Panc1 (cell line): ENCODE data around the gene NADK2. TPM values are rescaled to one million over a fixed set of nuclear protein-coding genes. Genes with fewer than 3 reads are reported as not detected.

Source experiments
- ATAC-seq: fragments of 200-7000 bp; cut with Tn5 transposase; 2 replicates; pipeline ENCODE4 v1.9.1; 2020; ENCODE audit warnings: mild to moderate bottlenecking, moderate library complexity
- BruUV-seq: library from RNA; stranded (reverse); fragments of 400-500 nt; replicated peaks from 2 replicates; lab custom pipeline; 2021; lab: Mats Ljungman, UMichigan
- CTCF ChIA-PET: fragments of 300-600 bp; sonication (Branson Sonifier 250); formaldehyde crosslinking; loops from one replicate; lab custom pipeline; 2022; ENCODE audit warnings: antibody characterized with exemption; lab: Charles Lee
- POLR2A ChIA-PET: fragments of 300-600 bp; sonication (Branson Sonifier 250); formaldehyde crosslinking; loops from one replicate; lab custom pipeline; 2022; ENCODE audit warnings: antibody characterized with exemption; lab: Charles Lee
- DNase-seq: peaks from one replicate; pipeline ENCODE4 v3.0.0-alpha.2; 2010; ENCODE audit warnings: low read depth, low spot score
- H3K27ac ChIP-seq: 2 replicates; pipeline ENCODE4 v1.5.1; 2011; ENCODE audit warnings: mild to moderate bottlenecking, low read length, inconsistent platforms
- H3K27me3 ChIP-seq: fragments of 200-500 bp; sonication (Bioruptor generic); 2 replicates; pipeline ENCODE4 v1.6.0; 2014; ENCODE audit warnings: low read length, inconsistent platforms; ENCODE audit not compliant: control insufficient read depth, insufficient read depth
- H3K36me3 ChIP-seq: fragments of 200-500 bp; sonication (Bioruptor generic); 2 replicates; pipeline ENCODE4 v1.5.1; 2014; ENCODE audit warnings: inconsistent platforms, mild to moderate bottlenecking, low read length, moderate library complexity; ENCODE audit not compliant: control insufficient read depth, insufficient read depth
- H3K4me1 ChIP-seq: 2 replicates; pipeline ENCODE4 v1.5.1; 2011; ENCODE audit warnings: inconsistent platforms, mild to moderate bottlenecking, low read length, moderate library complexity; ENCODE audit not compliant: control insufficient read depth, insufficient read depth
- H3K4me3 ChIP-seq, 2 experiments: 2 replicates each; pipeline ENCODE4 v1.5.1; 2011 to 2012; ENCODE audit warnings: low read depth in 2 of 2, low read length in 2 of 2, mild to moderate bottlenecking in 2 of 2, inconsistent platforms in 1 of 2, moderate library complexity in 1 of 2
- H3K9me3 ChIP-seq: fragments of 200-500 bp; sonication (Bioruptor generic); 2 replicates; pipeline ENCODE4 v1.5.1; 2014; ENCODE audit warnings: low read depth, mild to moderate bottlenecking, inconsistent platforms, low read length, moderate library complexity; ENCODE audit not compliant: control insufficient read depth, insufficient read depth
- POLR2AphosphoS5 ChIP-seq: IDR thresholded peaks from 2 replicates; pipeline ENCODE4 v1.6.1; 2012; ENCODE audit warnings: mild to moderate bottlenecking, low read depth, low read length, moderate library complexity
- SIN3A ChIP-seq: IDR thresholded peaks from 2 replicates; pipeline ENCODE4 v1.6.1; 2012; ENCODE audit warnings: low read depth, mild to moderate bottlenecking, low read length, moderate library complexity, borderline replicate concordance; ENCODE audit not compliant: insufficient read depth
- TCF7L2 ChIP-seq: IDR thresholded peaks from 2 replicates; pipeline ENCODE4 v1.6.1; 2011; ENCODE audit warnings: mild to moderate bottlenecking, low read depth, low read length, inconsistent platforms
- in situ Hi-C: cut with HindIII; loops from 2 replicates; pipeline ENCODE4 v1.10.0; 2016; ENCODE audit warnings: low sequenced_read_pairs, low pct_unique_long_range_greater_than_20kb
- intact Hi-C: fragments of 100-400 bp; cut with micrococcal nuclease; formaldehyde crosslinking; loops from one replicate; pipeline ENCODE4 v1.10.0; 2022; ENCODE audit not compliant: unreplicated experiment
- total RNA-seq: library from RNA; stranded (reverse); gene quantifications from one replicate; pipeline ENCODE4 v1.2.1, GENCODE V29; 2021; ENCODE audit not compliant: unreplicated experiment
- TF ChIP-seq, protein P1 (sequence below): fragments of 450-650 bp; IDR thresholded peaks from 2 replicates; pipeline ENCODE4 v1.5.1; 2017; ENCODE audit warnings: mild to moderate bottlenecking
- TF ChIP-seq, protein P2 (sequence below), 2 experiments: IDR thresholded peaks; 2 replicates each; pipeline ENCODE4 v1.6.1; 2011 to 2012; ENCODE audit warnings: low read depth in 2 of 2, control low read depth in 1 of 2, low read length in 1 of 2, mild to moderate bottlenecking in 1 of 2, moderate library complexity in 1 of 2; ENCODE audit not compliant: insufficient read depth in 1 of 2

The NADK2 gene
- total RNA-seq, 1 experiment from 2014 or later: 22.5 TPM

DNA sequence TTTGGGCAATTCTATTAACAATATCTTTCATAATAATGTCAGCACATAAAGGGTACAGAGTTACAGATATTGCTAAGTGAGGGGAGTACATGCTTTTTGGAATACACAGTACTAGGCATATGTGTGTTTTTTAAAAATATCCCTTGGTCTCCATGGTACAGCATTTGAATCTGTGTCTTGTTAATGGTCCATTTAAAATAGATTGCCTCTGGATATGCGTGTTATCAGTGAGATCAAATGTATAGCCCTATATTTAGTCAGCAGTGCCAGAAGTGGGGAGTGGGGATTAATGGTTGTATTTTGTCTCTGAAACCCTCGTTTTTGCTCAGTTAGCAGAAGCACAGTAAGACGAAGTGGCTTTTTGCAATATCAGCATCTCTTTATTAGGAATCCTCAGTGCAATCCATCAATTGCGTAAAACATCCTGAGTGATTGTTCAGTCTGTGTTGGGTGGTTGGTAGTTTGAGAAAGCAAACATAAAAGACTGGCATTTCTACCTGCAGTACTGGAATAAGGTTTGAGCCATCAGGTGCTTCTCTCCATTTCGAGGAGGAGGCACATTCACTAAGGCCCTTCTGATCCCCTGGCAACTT, 70.8 kb downstream of the NADK2 start:
- in situ Hi-C loops: no loop called here
- POLR2A ChIA-PET: no interaction called here
- H3K36me3 ChIP-seq: peaks cover 19% of the 10 kb centered on the region

DNA sequence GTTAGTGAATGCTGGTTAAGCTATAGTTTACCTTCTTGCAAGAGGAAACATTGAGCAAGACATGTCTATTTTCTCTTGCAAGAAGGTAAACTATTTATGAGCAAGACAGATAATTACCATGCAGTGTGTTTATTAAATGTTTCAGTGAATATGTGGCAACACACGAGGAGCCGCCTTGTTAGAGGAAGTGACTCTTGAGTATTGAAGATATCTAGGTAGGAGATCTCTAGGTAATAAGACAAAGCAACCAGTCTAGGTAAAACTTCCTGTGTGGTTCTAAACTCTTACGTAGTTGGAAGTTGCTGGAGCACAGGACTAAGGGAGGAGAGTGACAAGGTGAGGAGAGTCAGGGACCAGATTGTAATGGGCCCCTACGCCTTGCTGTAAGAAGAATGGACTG, 73.0 kb downstream of the NADK2 start:
- peaks cover 16% of the 10 kb centered on the region for H3K36me3 ChIP-seq
- H3K4me3 ChIP-seq: no peak overlapping the region
- ATAC-seq (no peak), DNase-seq (no peak)
- H3K9me3 ChIP-seq: no peaks in the 10 kb centered on the region
- ChIA-PET POLR2A (no interaction called here), CTCF (no interaction called here)
- no peak for TF ChIP-seq SIN3A
- TF ChIP-seq, protein P1, sequence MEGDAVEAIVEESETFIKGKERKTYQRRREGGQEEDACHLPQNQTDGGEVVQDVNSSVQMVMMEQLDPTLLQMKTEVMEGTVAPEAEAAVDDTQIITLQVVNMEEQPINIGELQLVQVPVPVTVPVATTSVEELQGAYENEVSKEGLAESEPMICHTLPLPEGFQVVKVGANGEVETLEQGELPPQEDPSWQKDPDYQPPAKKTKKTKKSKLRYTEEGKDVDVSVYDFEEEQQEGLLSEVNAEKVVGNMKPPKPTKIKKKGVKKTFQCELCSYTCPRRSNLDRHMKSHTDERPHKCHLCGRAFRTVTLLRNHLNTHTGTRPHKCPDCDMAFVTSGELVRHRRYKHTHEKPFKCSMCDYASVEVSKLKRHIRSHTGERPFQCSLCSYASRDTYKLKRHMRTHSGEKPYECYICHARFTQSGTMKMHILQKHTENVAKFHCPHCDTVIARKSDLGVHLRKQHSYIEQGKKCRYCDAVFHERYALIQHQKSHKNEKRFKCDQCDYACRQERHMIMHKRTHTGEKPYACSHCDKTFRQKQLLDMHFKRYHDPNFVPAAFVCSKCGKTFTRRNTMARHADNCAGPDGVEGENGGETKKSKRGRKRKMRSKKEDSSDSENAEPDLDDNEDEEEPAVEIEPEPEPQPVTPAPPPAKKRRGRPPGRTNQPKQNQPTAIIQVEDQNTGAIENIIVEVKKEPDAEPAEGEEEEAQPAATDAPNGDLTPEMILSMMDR: no peak
- in situ Hi-C loops: no loop called here
- no peaks in the 10 kb centered on the region for H3K27me3 ChIP-seq
- BruUV-seq: no TSS peak
- no peak overlapping the region for H3K27ac ChIP-seq
- H3K4me1 ChIP-seq: no peaks in the 10 kb centered on the region
- intact Hi-C loops: no loop called here

More for the DNA sequence above, 70.8 kb downstream of the NADK2 start:
- TF ChIP-seq SIN3A (no peak), POLR2AphosphoS5 (no peak), TCF7L2 (no peak)
- TF ChIP-seq, protein P1: no peak
- Histone ChIP-seq H3K27me3 (no peaks in the 10 kb centered on the region), H3K4me3 (no peak overlapping the region), H3K4me1 (no peaks in the 10 kb centered on the region), H3K9me3 (no peaks in the 10 kb centered on the region), H3K27ac (no peak overlapping the region)
- DNase-seq: no peak
- intact Hi-C loops: loop anchor here (10.0 kb wide), 1 partner anchor 134 kb away; the partner anchor contains the start of gene RANBP3L
- ATAC-seq: no peak
- CTCF ChIA-PET: no interaction called here
- no TSS peak for BruUV-seq

DNA sequence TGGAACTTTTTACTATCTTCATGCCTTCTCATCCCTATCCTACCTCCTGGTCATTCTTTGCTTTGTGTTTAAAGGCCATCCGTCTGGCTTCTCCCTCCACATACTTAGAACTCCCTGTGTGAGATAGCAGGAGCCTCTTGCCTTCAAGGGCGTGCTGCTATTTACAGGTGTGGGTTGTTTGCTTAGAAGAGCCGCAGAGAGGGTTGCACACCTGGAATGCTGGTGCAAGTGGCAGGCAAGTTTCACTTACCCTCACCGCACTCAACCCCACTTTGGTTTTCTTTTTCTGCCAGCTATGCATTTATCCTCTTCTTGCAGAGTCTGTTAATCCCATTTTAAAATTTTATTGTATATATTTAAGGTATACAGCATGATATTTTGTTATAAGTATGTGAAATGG, 77.3 kb downstream of the NADK2 start:
- ChIA-PET CTCF (no interaction called here), POLR2A (no interaction called here)
- H3K9me3 ChIP-seq: no peaks in the 10 kb centered on the region
- no peak for TF ChIP-seq TCF7L2
- no peak for TF ChIP-seq POLR2AphosphoS5
- TF ChIP-seq SIN3A: no peak
- TF ChIP-seq, protein P1: no peak
- TF ChIP-seq, protein P2, sequence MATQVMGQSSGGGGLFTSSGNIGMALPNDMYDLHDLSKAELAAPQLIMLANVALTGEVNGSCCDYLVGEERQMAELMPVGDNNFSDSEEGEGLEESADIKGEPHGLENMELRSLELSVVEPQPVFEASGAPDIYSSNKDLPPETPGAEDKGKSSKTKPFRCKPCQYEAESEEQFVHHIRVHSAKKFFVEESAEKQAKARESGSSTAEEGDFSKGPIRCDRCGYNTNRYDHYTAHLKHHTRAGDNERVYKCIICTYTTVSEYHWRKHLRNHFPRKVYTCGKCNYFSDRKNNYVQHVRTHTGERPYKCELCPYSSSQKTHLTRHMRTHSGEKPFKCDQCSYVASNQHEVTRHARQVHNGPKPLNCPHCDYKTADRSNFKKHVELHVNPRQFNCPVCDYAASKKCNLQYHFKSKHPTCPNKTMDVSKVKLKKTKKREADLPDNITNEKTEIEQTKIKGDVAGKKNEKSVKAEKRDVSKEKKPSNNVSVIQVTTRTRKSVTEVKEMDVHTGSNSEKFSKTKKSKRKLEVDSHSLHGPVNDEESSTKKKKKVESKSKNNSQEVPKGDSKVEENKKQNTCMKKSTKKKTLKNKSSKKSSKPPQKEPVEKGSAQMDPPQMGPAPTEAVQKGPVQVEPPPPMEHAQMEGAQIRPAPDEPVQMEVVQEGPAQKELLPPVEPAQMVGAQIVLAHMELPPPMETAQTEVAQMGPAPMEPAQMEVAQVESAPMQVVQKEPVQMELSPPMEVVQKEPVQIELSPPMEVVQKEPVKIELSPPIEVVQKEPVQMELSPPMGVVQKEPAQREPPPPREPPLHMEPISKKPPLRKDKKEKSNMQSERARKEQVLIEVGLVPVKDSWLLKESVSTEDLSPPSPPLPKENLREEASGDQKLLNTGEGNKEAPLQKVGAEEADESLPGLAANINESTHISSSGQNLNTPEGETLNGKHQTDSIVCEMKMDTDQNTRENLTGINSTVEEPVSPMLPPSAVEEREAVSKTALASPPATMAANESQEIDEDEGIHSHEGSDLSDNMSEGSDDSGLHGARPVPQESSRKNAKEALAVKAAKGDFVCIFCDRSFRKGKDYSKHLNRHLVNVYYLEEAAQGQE (IDR thresholded peaks at IDR 0.05; ENCODE audit: insufficient read depth in 1 of 2, low read depth in 2 of 2, low read length in 1 of 2): no peak
- H3K27ac ChIP-seq: no peak overlapping the region
- BruUV-seq: no TSS peak
- H3K4me3 ChIP-seq: no peak overlapping the region
- intact Hi-C loops (no loop called here), in situ Hi-C loops (no loop called here)
- DNase-seq: no peak
- no peaks in the 10 kb centered on the region for H3K27me3 ChIP-seq
- ATAC-seq: no peak
- peaks cover 4% of the 10 kb centered on the region; the same call in 1 of the 2 replicates for H3K36me3 ChIP-seq
- no peaks in the 10 kb centered on the region for H3K4me1 ChIP-seq
